ENCODE results near the gene AKNA. TPM values are rescaled to one million over a fixed set of nuclear protein-coding genes. Genes with fewer than 3 reads are reported as not detected.

Gene AKNA
- total RNA-seq, 1 experiment from 2014 or later, result 14.4 TPM

DNA sequence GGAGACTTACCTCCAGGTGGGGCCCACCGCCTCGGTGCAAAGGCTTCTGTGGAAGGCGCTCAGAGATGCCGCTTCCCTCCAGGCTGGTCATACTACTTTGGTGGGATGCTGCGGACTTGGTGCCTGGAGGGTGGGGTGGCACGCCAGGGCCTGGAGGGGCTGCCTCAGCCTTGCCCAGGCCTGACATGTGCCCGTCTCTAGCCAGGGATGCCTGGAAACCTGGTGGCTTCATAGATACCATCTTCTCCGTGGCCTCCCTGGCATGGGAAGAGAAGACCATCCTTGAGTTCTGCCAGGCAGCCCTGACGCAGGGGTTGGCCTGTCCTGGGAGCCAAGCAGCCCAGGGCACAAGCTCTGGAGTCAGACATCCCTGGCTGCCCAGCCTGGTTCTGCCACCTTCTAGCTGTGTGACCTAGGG is 29.9 kb downstream of the AKNA start:
- 0 out of 2 replicates have a peak, but pooled peaks cover 3% of the 10 kb centered on the region for H3K36me3 ChIP-seq (ENCODE audit: low read depth)
- H3K27ac ChIP-seq, result no peak overlapping the region
- no peak overlapping the region for H3K4me3 ChIP-seq
- ChIA-PET POLR2A (ENCODE audit: unreplicated experiment) (no interaction called here), CTCF (no interaction called here)
- H3K4me2 ChIP-seq, result no peak overlapping the region
- no peaks in the 10 kb centered on the region for H3F3A ChIP-seq (ENCODE audit: insufficient read depth, low read depth)
- intact Hi-C loops (cut with micrococcal nuclease; ENCODE audit: unreplicated experiment), result no loop called here
- no peaks in the 10 kb centered on the region for H3K9me3 ChIP-seq (ENCODE audit: insufficient read depth, low read depth)
- H4K20me1 ChIP-seq (ENCODE audit: insufficient read depth), result no peaks in the 10 kb centered on the region
- no peaks in the 10 kb centered on the region for H3K9me2 ChIP-seq (ENCODE audit: insufficient read depth)
- no peaks in the 10 kb centered on the region for H3K27me3 ChIP-seq (ENCODE audit: insufficient read depth, low read depth)
- H3K4me1 ChIP-seq (replicated peaks; ENCODE audit: insufficient read depth), result no peaks in the 10 kb centered on the region
- BruUV-seq (replicated peaks), result no TSS peak
- DNase-seq, result no peak
- no peak for TF ChIP-seq EZH2 (IDR thresholded peaks at IDR 0.05; ENCODE audit: low read depth)
- TF ChIP-seq, protein P1, sequence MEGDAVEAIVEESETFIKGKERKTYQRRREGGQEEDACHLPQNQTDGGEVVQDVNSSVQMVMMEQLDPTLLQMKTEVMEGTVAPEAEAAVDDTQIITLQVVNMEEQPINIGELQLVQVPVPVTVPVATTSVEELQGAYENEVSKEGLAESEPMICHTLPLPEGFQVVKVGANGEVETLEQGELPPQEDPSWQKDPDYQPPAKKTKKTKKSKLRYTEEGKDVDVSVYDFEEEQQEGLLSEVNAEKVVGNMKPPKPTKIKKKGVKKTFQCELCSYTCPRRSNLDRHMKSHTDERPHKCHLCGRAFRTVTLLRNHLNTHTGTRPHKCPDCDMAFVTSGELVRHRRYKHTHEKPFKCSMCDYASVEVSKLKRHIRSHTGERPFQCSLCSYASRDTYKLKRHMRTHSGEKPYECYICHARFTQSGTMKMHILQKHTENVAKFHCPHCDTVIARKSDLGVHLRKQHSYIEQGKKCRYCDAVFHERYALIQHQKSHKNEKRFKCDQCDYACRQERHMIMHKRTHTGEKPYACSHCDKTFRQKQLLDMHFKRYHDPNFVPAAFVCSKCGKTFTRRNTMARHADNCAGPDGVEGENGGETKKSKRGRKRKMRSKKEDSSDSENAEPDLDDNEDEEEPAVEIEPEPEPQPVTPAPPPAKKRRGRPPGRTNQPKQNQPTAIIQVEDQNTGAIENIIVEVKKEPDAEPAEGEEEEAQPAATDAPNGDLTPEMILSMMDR (conservative IDR thresholded peaks at IDR 0.05), result no peak
- H3K79me2 ChIP-seq (ENCODE audit: low read depth), result no peaks in the 10 kb centered on the region
- H2AFZ ChIP-seq, result no peak overlapping the region

DNA sequence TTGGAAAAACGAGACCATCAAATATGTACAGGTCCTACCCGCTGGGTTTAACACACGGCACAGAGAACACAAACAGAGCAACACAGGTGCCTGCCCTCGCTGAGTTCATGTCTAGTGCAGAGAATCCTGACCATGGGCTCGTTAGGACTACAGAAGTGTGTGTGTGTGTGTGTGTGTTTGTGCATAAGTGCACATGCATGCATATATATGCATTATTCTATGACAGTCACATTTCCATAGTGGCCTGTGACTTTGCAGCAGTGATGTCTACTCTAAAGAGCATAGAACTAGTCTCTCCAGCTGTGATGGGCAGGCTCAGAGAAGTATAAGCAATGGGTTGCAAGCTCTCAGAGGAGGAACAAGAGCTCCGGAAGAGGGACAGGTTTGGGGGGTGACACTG is 30.4 kb downstream of the AKNA start:
- H3K27me3 ChIP-seq (ENCODE audit: insufficient read depth, low read depth), result no peaks in the 10 kb centered on the region
- H3K27ac ChIP-seq, result no peak overlapping the region
- no peaks in the 10 kb centered on the region for H3K9me2 ChIP-seq (ENCODE audit: insufficient read depth)
- DNase-seq, result no peak
- ChIA-PET POLR2A (ENCODE audit: unreplicated experiment) (no interaction called here), CTCF (no interaction called here)
- no peaks in the 10 kb centered on the region for H3F3A ChIP-seq (ENCODE audit: insufficient read depth, low read depth)
- H3K4me3 ChIP-seq, result no peak overlapping the region
- no peaks in the 10 kb centered on the region for H3K9me3 ChIP-seq (ENCODE audit: insufficient read depth, low read depth)
- H3K4me2 ChIP-seq, result no peak overlapping the region
- intact Hi-C loops (cut with micrococcal nuclease; ENCODE audit: unreplicated experiment), result no loop called here
- H2AFZ ChIP-seq, result no peak overlapping the region
- no peaks in the 10 kb centered on the region for H3K4me1 ChIP-seq (replicated peaks; ENCODE audit: insufficient read depth)
- H3K79me2 ChIP-seq (ENCODE audit: low read depth), result no peaks in the 10 kb centered on the region
- TF ChIP-seq EZH2 (IDR thresholded peaks at IDR 0.05; ENCODE audit: low read depth), result no peak
- TF ChIP-seq, protein P1 (conservative IDR thresholded peaks at IDR 0.05), result no peak
- no peaks in the 10 kb centered on the region for H4K20me1 ChIP-seq (ENCODE audit: insufficient read depth)
- H3K36me3 ChIP-seq (ENCODE audit: low read depth), result 0 out of 2 replicates have a peak, but pooled peaks cover 3% of the 10 kb centered on the region
- BruUV-seq (replicated peaks), result no TSS peak

DNA sequence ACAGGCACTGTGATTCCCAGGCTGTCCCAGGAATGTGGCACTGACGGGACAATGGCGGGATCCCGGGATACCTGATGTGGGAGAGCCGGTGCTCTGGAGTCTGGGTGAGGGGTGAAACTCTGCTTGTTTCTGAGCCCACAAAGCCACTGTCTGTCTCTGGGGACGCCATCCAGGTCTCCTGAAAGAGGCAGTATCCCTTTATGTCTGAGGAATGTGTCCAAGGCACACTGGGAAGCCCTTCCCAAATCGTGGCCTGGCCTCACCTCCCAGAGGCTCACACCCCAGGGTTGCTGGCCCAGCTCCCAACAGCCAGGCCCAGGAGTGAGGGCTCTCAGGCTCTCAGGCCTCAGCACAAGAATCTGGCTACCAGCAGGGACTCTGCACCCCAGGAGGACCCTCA is 31.0 kb downstream of the AKNA start:
- H3F3A ChIP-seq (ENCODE audit: insufficient read depth, low read depth), result no peaks in the 10 kb centered on the region
- intact Hi-C loops (cut with micrococcal nuclease; ENCODE audit: unreplicated experiment), result no loop called here
- POLR2A ChIA-PET (ENCODE audit: unreplicated experiment), result no interaction called here
- H4K20me1 ChIP-seq (ENCODE audit: insufficient read depth), result no peaks in the 10 kb centered on the region
- 0 out of 2 replicates have a peak, but pooled peaks cover 3% of the 10 kb centered on the region for H3K36me3 ChIP-seq (ENCODE audit: low read depth)
- H3K4me3 ChIP-seq, result no peak overlapping the region
- no peaks in the 10 kb centered on the region for H3K27me3 ChIP-seq (ENCODE audit: insufficient read depth, low read depth)
- no peaks in the 10 kb centered on the region for H3K9me2 ChIP-seq (ENCODE audit: insufficient read depth)
- no peak overlapping the region for H3K4me2 ChIP-seq
- no peaks in the 10 kb centered on the region for H3K9me3 ChIP-seq (ENCODE audit: insufficient read depth, low read depth)
- H2AFZ ChIP-seq, result no peak overlapping the region
- CTCF ChIA-PET, result no interaction called here
- no peak overlapping the region for H3K27ac ChIP-seq
- H3K4me1 ChIP-seq (replicated peaks; ENCODE audit: insufficient read depth), result no peaks in the 10 kb centered on the region
- no peak for DNase-seq
- H3K79me2 ChIP-seq (ENCODE audit: low read depth), result no peaks in the 10 kb centered on the region
- no TSS peak for BruUV-seq (replicated peaks)
- TF ChIP-seq, protein P1 (conservative IDR thresholded peaks at IDR 0.05), result no peak
- TF ChIP-seq EZH2 (IDR thresholded peaks at IDR 0.05; ENCODE audit: low read depth), result no peak

Measured in PC-9 (cell line).